ENCODE results near the gene INPP5F.

GRCh38 chr10:119807960-119808697, 82.3 kb downstream of the INPP5F start:
- TF ChIP-seq CTCF (IDR thresholded peaks at IDR 0.05) (no peak), RXRA (IDR thresholded peaks at IDR 0.05; ENCODE audit: borderline replicate concordance, low read depth) (no peak), MAX (IDR thresholded peaks at IDR 0.05; ENCODE audit: low read depth) (no peak), TAF1 (IDR thresholded peaks at IDR 0.05; ENCODE audit: borderline replicate concordance, low read depth, low read length) (no peak), PBX3 (IDR thresholded peaks at IDR 0.05) (no peak), ZBTB33 (IDR thresholded peaks at IDR 0.05; ENCODE audit: borderline replicate concordance, low read depth) (no peak), TEAD4 (IDR thresholded peaks at IDR 0.05; ENCODE audit: borderline replicate concordance, insufficient read depth) (no peak), RFX5 (IDR thresholded peaks at IDR 0.05; ENCODE audit: low read length) (no peak), JUND (IDR thresholded peaks at IDR 0.05) (no peak), USF2 (IDR thresholded peaks at IDR 0.05; ENCODE audit: borderline replicate concordance, low read depth, low read length) (no peak), MEF2A (IDR thresholded peaks at IDR 0.05; ENCODE audit: borderline replicate concordance, low read depth) (no peak), POLR2AphosphoS5 (IDR thresholded peaks at IDR 0.05; ENCODE audit: low read depth, low read length) (no peak)

Data from SK-N-SH (cell line).